ENCODE results near the gene ATP1A1.
A peak's percentile ranks its signal among the peaks of the same experiment; 100 is the strongest.

The ATP1A1 gene

GRCh38 chr1:116418091-116418830 lies 45.2 kb downstream of the ATP1A1 start (continued):
- TF ChIP-seq INSM2 (tag by site-specific recombination; IDR thresholded peaks at IDR 0.05) (no peak), ZNF211 (tag by site-specific recombination; IDR thresholded peaks at IDR 0.05; ENCODE audit: low read depth) (no peak), KLF1 (tag by site-specific recombination; IDR thresholded peaks at IDR 0.05) (no peak), ZBTB17 (tag by site-specific recombination; IDR thresholded peaks at IDR 0.05) (peak; percentile 93), ZNF580 (tag by site-specific recombination; IDR thresholded peaks at IDR 0.05) (0 out of 2 replicates have a peak, but pooled peaks have one; percentile 63), ZNF311 (tag by site-specific recombination; IDR thresholded peaks at IDR 0.05; ENCODE audit: borderline replicate concordance) (no peak), ZNF423 (tag by site-specific recombination; IDR thresholded peaks at IDR 0.05) (peak; percentile 84), ZNF629 (tag by site-specific recombination; IDR thresholded peaks at IDR 0.05) (peak; percentile 14; the same call in 1 of the 2 replicates), MEIS1 (CRISPR knock-in tag; IDR thresholded peaks at IDR 0.05; ENCODE audit: borderline replicate concordance) (0 out of 2 replicates have a peak, but pooled peaks have one; percentile 10), ZNF544 (tag by site-specific recombination; IDR thresholded peaks at IDR 0.05) (no peak), OSR2 (tag by site-specific recombination; IDR thresholded peaks at IDR 0.05) (no peak), ZBTB7A (tag by site-specific recombination; IDR thresholded peaks at IDR 0.05; ENCODE audit: low read depth) (no peak), ZNF341 (tag by site-specific recombination; IDR thresholded peaks at IDR 0.05; ENCODE audit: low read depth) (peak; percentile 88), PRDM6 (tag by site-specific recombination; IDR thresholded peaks at IDR 0.05) (no peak), ZNF521 (tag by site-specific recombination; IDR thresholded peaks at IDR 0.05) (no peak), GLI4 (tag by site-specific recombination; IDR thresholded peaks at IDR 0.05) (peak; percentile 65; the same call in 1 of the 2 replicates), ZNF555 (tag by site-specific recombination; conservative IDR thresholded peaks at IDR 0.05) (no peak), ZNF362 (tag by site-specific recombination; IDR thresholded peaks at IDR 0.05) (no peak), ZNF677 (tag by site-specific recombination; IDR thresholded peaks at IDR 0.05) (0 out of 2 replicates have a peak, but pooled peaks have one; percentile 19), ZNF121 (tag by site-specific recombination; IDR thresholded peaks at IDR 0.05) (peak; percentile 54; the same call in 1 of the 2 replicates), ZNF510 (tag by site-specific recombination; IDR thresholded peaks at IDR 0.05; ENCODE audit: insufficient replicate concordance) (no peak), ZBTB21 (tag by site-specific recombination; IDR thresholded peaks at IDR 0.05) (no peak), ZNF791 (tag by site-specific recombination; IDR thresholded peaks at IDR 0.05) (no peak), KLF16 (tag by site-specific recombination; IDR thresholded peaks at IDR 0.05) (no peak), ZNF354C (tag by site-specific recombination; IDR thresholded peaks at IDR 0.05; ENCODE audit: borderline replicate concordance, low read depth) (no peak), ZNF433 (tag by site-specific recombination; IDR thresholded peaks at IDR 0.05; ENCODE audit: low read depth) (no peak)
